HG02938 (cell line): ENCODE results near the gene ITIH6.
"Not testable (repeated sequence)": the region's sequence is repeated elsewhere in the genome, so short reads cannot be mapped to it uniquely, and the experiment has no call there.

ENCODE experiments used
- ATAC-seq: cut with Tn5 transposase; IDR thresholded peaks from one replicate; pipeline ENCODE4 v1.9.1; 2021; ENCODE audit warnings: mild to moderate bottlenecking, moderate library complexity; ENCODE audit not compliant: unreplicated experiment

Gene ITIH6, protein sequence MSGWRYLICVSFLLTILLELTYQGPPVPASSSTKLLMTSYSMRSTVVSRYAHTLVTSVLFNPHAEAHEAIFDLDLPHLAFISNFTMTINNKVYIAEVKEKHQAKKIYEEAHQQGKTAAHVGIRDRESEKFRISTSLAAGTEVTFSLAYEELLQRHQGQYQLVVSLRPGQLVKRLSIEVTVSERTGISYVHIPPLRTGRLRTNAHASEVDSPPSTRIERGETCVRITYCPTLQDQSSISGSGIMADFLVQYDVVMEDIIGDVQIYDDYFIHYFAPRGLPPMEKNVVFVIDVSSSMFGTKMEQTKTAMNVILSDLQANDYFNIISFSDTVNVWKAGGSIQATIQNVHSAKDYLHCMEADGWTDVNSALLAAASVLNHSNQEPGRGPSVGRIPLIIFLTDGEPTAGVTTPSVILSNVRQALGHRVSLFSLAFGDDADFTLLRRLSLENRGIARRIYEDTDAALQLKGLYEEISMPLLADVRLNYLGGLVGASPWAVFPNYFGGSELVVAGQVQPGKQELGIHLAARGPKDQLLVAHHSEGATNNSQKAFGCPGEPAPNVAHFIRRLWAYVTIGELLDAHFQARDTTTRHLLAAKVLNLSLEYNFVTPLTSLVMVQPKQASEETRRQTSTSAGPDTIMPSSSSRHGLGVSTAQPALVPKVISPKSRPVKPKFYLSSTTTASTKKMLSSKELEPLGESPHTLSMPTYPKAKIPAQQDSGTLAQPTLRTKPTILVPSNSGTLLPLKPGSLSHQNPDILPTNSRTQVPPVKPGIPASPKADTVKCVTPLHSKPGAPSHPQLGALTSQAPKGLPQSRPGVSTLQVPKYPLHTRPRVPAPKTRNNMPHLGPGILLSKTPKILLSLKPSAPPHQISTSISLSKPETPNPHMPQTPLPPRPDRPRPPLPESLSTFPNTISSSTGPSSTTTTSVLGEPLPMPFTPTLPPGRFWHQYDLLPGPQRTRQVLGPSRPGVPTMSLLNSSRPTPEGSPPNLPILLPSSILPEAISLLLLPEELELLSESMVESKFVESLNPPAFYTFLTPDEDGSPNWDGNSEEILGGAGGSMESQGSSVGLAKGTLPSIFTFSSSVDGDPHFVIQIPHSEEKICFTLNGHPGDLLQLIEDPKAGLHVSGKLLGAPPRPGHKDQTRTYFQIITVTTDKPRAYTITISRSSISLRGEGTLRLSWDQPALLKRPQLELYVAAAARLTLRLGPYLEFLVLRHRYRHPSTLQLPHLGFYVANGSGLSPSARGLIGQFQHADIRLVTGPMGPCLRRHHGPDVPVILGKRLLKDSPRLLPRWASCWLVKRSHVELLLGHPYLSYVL

DNA sequence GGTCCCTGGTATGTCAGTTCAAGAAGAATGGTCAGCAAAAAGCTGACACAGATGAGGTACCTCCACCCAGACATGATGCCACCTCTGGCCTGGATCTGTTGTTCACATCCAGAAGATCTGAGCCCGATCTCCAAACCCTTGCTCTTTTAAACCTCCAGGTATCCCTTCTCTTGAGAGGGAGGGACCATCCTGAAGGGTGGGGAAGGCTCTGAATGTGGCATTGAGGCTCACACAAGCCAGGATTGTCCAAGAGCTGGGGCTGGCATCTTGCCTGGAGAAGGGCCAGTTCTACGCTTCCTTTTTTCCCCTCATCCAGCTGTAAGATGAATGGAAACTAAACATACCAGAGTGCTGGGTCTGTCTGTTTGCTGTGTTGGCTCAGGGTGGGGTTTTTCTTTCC is at the start of gene ITIH6:
Gene ITIH6, minus strand, starts transcription at position 119 of the 400 bp plus-strand sequence. Its CDS starts 45 bp downstream, at position 74.
- no peak for ATAC-seq

DNA sequence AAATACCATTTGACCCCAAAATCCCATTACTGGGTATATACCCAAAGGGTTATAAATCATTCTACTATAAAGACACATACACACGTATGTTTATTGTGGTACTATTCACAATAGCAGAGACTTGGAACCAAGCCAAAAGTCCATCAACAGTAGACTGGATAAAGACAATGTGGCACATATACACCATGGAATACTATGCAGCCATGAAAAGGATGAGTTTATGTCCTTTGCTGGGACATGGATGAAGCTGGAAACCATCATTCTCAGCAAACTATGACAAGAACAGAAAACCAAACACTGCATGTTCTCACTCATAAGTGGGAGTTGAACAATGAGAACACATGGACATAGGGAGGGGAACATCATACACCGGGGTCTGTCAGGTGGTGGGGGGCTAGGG is 49.6 kb upstream of the ITIH6 start:
- ATAC-seq = not testable (repeated sequence)

DNA sequence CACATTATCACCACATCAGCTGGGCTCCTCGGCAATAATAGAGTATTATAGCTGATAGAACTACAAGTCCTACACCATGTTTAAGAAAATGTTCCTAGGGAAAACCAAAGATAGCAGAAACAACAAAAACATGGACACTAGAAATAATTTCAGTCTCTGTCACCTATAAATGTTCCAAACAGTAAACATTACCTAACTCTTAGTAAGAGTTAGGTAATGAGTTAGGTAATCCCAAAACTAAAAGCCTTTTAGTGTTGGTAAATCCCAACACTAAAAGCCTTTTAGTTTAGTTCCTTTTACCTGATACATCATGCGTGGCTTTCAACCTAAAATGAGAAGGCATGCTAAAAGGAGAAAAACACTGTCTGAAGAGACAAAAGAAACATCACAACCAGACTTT is 45.0 kb upstream of the ITIH6 start:
- ATAC-seq = no peak

DNA sequence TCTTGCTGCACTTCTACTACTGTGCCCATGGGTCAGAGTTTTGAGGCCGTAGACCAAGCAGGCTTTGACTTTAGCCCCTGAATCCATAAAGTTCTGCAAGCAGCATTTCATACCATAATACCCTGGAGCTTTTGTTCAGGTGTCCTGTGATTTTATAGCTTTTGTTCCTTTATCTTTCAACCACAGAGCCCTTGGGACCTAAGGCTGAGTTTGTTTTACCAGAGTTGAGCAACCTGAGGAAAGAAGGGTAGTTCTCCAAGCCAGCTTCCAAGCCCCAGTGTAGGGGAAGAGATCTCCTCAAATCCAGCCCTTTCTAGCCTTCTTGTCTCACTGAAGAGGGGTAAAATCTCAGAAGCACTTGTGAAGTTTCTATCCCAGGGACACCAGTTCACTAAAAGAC is 44.6 kb upstream of the ITIH6 start:
- ATAC-seq = no peak

DNA sequence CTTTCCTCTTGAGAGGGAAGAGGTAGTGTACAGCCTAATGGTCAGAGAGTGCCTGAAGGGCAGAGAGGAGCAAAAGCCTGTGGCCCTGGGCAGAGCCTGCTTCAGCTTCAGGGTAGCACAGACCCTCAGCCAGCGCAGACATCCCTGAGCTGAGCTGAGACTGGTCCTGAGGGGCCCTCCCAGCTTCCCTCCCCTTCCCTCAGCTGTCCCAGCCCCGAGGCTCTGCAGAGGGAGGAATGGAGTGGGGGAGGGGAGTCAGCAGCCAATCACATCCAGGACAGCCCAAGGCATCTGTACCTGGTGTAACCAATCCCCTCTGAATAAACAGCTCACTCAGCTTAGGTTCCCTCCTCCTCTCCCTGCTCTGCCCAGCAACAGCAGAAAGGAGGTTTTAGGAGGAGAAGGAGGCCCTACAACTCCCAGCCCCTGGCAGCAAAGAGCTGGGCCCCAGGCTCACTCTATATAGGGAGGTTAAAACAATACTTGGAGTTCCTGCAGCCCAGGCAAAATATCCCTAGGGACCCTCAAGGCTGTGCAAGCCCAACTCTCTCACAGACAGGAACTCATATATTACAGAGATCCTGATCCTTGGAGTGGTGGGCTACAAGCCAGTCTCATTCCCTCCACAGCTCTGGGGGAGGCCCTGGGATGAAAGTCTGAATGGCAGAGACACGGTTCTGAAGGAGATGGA is 43.3 kb upstream of the ITIH6 start:
- not testable (repeated sequence) for ATAC-seq

DNA sequence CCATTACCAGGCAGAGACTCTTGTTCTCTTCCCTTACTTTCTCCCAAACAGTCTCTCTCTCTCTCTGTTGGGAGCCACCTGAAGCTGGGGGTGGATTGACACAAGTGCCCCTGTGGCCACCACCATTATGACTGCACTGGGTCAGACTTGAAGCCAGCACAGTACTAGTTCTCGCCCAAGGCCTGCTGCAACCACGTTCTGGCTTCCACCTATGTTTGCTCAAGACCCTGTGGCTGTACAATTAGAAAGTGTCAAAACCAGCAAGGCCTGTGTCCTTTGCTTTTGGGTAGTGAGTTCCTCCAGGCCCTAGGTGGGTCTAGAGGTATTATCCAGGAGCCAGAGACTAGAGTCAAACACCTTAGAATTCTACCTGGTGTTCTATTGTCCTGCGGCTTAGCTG is 40.5 kb upstream of the ITIH6 start:
- no peak for ATAC-seq

DNA sequence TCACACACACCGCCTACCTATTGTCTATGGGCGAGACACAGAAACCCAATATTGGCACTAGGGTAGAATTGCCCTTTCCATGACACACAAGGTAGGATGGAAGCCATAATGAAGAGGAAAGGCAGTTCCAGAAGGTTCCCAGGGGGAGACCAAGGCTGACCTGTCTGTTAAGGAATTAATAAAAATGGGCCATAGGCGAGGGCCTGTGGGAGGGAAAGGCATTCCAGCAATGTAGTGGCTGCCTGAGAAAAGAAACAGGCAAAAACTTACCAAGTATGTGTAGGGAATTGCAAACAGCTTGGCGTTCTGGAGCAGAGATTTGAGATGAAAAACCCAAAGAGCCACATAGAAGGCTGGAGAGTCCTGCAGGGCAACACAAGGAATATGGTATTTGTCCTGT is 28.5 kb upstream of the ITIH6 start:
- no peak for ATAC-seq

DNA sequence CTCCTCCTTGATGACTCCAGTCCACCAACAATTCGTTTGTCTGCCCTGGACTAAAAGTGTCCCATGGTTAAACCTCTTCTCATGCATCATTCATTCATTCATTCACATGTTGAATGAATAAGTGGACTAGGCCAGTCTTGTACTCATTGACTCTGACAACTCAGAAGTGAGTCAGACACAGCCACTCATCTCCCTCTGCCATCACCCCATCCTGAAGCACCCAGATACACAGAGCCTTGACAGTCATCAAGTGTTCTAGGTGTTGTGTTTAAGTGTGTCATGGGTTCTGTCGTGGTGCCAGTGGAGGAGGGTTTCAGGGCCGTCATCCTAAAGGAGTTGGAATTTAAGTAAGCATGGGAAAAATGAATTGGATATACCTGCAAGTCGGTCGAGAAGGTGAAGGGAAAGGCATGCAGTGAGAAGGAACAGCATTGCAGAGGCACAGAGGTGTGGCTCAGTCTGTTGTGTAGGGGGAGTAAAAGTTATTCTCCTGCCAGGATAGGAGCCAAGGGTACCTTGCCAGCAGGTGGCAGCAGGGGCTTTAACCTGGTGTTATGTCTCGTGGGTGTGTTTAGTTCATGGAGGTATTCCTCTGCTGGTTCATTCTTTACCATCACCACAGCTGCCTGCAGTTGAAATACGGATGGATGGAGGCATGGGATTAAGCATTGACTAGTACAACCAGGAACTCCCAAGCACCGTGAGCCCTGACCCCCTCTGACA is 27.8 kb upstream of the ITIH6 start:
- no peak for ATAC-seq

DNA sequence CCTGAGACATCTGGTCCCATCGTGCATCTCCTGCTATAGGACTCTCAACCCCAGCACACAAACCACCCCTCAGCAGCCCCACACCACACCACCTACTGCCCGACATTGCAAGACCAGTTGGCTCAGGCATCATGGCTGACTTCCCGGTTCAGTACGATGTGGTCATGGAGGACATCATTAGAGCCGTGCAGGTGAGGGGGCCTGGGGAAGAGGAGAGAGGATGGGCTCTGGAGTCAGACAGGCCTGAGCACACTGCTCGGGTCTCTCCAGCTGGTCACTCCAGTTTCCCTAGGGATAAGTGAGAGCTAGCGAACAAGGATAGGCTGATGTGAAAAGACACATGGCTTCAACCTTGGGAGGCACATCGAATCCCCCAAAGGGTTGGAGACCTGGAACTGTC is 26.7 kb upstream of the ITIH6 start:
- no peak for ATAC-seq

DNA sequence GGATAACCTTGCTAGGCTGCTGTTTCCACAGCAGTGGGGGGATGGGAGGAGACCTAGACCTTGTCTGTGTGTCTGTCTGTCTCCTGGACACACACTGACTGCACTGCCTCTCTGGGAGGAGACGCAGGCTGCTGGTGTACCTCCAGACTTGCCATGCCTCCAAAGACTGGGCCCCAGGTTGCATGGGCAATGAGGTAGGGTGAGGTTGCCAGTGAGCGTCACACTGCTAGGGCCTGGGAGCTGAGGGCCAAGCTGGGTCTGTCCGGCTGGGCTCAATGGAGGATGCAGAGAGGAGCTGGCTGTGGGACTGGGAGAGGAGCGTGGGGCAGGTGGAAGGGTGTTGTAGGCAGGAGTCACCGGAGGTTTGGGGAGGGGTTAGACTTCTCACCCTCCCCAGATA is 26.1 kb upstream of the ITIH6 start:
- ATAC-seq = no peak

DNA sequence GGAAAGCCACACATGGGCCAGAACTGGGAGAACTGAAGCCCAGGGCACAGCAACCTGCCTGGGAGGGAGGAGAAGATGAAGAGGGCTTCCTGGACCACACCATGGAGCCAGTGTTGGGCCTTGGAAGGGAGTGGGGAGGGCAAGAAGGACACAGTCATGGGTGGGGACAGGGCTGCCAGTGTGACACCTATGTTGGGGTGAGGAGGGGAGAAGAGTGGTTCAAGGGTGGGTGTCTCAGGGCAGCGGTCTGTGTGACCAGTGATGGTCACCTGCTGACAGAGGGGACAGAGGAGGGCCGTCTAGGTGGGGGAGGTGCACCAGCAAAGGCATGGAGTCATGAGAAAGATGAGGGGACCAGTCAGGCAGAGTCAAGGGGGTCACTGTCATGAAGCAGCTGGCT is 23.3 kb upstream of the ITIH6 start:
- no peak for ATAC-seq

DNA sequence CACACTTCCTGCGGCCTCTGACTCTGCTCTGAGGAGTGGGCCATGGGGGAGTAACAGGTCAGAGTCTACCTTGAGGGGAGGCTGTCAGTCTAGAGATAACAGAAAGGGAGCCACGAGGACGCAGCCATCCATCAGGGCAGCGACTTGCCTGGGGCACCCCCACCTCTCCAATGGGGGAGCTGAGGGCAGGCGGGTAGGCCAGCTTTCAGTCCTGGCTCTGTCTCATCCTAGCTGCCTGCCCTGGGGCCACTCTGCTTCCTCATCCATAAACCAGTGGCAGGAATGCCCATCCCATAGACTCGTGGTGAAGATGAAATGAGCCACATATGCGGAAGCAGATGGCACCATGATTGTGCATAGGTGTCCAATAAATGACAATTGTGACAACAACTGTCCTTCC is 22.7 kb upstream of the ITIH6 start:
- ATAC-seq = no peak

DNA sequence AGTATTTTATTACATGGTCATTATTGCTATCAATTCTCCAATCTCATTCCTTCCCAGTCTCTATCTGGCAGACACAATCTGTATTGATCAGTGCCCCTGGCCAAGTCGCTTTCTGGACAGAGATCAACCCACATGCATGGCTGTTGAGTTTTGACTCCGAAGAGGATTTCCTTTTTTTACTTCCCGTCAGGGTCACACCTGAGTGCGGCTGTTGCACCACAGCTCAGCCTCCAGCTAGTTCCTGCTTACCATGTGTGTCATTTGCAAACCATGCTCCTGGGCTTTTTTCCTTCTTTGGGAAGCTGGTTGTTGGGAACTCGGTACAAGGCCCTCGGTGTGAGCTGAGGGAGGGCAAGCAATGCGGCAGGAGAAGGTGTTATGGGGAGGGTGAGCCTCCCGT is 21.1 kb upstream of the ITIH6 start:
- no peak for ATAC-seq

DNA sequence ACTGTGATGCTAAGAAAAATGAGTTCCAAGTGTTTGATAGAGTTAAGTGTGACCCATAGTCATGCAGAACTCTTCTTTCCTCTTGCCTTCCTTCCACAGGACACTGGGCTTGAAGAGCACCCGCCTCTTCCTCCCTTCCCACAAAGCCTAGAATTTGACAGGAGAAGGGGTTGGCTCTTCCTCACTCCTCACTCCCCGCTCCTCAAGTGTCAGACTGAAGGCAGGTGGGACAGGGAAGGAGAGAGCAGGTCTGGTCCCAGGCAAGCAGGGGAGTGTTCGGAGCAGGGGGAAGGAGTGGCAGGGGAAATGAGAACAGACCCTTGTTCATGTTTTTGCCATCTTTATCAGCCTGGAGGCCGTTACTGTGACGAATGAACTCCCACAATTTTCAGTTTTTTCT is 20.2 kb upstream of the ITIH6 start:
- ATAC-seq = no peak

DNA sequence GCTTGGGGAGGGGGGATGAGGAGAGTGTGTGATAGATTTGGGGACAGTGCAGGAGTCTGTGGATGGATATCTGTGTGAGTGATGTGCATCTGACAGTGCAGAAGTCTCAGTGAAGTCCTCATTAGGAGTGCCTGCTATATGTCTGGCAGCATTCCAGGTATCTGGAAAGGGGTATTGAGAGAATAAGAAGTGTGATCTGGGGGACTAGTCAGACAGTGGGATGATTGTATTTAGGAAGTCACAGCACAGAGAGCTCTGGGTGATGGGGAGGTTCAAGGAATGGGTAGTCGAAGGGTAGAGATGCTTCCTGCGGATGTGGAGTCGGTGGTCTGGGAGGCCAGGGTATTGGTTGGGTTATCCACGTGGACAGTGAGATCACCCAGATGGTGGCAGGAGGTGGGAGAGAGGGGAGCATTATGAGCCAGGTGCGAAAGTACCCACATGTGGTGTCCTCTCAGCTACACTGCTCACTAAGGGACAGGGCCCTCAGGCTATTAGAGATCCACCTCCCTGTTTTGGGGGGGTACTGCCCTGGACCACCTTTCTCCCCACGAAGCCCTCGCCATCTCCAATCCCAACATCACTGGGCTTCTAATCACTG is 19.3 kb upstream of the ITIH6 start:
- no peak for ATAC-seq

DNA sequence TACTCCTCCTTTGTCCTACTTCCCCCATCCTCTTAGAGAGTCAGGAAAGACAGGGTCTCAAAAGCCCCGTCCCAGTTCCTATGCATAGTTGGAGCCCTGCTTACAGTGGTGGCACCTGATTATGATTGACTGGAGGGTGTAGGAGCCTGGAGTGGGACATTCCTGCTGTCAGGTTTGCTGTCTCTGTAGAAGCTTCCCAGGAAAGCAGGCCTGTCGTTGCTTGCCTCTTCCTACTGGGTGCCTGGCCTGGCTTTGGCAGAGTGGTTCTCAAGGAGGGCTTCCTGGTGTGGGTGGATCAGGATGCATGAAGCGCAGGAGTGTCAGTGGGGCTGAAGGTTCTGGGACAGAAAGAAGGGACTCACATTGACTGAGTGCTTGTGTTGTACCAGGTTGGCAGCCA is 14.3 kb upstream of the ITIH6 start:
- ATAC-seq = no peak

DNA sequence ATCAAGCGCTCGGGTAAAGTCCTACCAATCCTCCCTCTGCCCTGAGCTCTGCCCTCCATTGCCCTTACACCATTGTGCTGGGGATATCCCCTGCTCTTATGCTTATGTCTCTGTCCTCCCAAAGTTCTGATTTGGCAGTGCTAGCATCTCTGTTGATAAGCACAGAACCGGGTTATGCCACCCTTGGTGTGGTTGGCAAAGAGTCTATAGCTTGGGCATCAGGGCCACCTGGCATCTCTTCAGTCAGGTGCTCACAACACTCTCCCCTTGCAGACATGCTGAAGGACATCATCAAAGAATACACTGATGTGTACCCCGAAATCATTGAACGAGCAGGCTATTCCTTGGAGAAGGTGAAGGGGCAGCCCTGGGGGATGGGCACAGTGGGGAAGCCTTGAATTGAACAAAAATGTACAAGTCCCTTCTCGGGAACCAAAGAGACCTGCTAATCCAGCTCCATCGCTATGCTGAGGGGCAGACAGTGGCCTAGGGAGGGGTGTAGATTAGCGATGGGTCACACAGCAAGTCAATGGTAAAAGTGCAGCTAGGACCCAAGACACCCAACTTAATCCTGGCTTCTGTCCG is 13.3 kb upstream of the ITIH6 start:
- no peak for ATAC-seq

DNA sequence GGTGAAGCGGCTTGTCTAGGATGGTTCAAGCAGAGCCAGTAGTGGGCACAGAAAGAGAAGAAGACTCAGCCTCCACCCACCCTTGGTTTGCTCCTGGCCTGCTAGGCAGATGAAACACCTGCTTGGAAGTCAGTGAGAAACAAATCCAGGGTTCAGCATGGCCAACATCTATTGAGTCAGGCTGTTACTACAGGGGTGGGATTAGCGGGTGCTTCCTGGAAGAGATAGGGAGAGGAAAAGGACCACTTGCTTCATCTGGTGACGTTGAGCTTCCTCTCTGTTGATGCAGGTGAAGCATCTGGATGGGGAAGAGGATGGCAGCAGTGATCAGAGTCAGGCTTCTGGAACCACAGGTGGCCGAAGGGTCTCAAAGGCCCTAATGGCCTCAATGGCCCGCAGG is 12.5 kb upstream of the ITIH6 start:
- no peak for ATAC-seq
